NT2/D1 (cell line): Measurements from ENCODE around the gene CNTD1.

Source experiments
- DNase-seq: peaks from one replicate; pipeline ENCODE4 v3.0.0-alpha.2; 2011; ENCODE audit warnings: low read depth, low spot score
- H3K27me3 ChIP-seq: 2 replicates; pipeline ENCODE4 v1.6.0; 2011; ENCODE audit warnings: mild to moderate bottlenecking; ENCODE audit not compliant: insufficient read length, insufficient read depth
- H3K36me3 ChIP-seq: 2 replicates; pipeline ENCODE4 v1.6.1; 2011; ENCODE audit warnings: mild to moderate bottlenecking, low read length, mixed read lengths; ENCODE audit not compliant: insufficient read depth, insufficient read length
- H3K4me1 ChIP-seq: 2 replicates; pipeline ENCODE4 v1.5.1; 2011; ENCODE audit not compliant: insufficient read depth, insufficient read length
- H3K4me3 ChIP-seq: 2 replicates; pipeline ENCODE4 v1.5.1; 2011; ENCODE audit warnings: low read depth; ENCODE audit not compliant: insufficient read length
- H3K9ac ChIP-seq: 2 replicates; pipeline ENCODE4 v1.6.0; 2011; ENCODE audit warnings: low read depth; ENCODE audit not compliant: insufficient read length
- H3K9me3 ChIP-seq: 2 replicates; pipeline ENCODE4 v1.5.1; 2011; ENCODE audit warnings: mild to moderate bottlenecking, low read length; ENCODE audit not compliant: insufficient read depth
- SUZ12 ChIP-seq: IDR thresholded peaks from 2 replicates; pipeline ENCODE4 v1.6.1; 2011; ENCODE audit not compliant: insufficient read length, insufficient read depth; ENCODE audit errors: extremely low read depth
- YY1 ChIP-seq: IDR thresholded peaks from 2 replicates; pipeline ENCODE4 v1.6.1; 2011; ENCODE audit not compliant: insufficient read length, insufficient read depth
- ZNF274 ChIP-seq: IDR thresholded peaks from 2 replicates; pipeline ENCODE4 v1.6.1; 2011; ENCODE audit warnings: mild to moderate bottlenecking, low read depth, low read length

Gene CNTD1, protein sequence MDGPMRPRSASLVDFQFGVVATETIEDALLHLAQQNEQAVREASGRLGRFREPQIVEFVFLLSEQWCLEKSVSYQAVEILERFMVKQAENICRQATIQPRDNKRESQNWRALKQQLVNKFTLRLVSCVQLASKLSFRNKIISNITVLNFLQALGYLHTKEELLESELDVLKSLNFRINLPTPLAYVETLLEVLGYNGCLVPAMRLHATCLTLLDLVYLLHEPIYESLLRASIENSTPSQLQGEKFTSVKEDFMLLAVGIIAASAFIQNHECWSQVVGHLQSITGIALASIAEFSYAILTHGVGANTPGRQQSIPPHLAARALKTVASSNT

DNA sequence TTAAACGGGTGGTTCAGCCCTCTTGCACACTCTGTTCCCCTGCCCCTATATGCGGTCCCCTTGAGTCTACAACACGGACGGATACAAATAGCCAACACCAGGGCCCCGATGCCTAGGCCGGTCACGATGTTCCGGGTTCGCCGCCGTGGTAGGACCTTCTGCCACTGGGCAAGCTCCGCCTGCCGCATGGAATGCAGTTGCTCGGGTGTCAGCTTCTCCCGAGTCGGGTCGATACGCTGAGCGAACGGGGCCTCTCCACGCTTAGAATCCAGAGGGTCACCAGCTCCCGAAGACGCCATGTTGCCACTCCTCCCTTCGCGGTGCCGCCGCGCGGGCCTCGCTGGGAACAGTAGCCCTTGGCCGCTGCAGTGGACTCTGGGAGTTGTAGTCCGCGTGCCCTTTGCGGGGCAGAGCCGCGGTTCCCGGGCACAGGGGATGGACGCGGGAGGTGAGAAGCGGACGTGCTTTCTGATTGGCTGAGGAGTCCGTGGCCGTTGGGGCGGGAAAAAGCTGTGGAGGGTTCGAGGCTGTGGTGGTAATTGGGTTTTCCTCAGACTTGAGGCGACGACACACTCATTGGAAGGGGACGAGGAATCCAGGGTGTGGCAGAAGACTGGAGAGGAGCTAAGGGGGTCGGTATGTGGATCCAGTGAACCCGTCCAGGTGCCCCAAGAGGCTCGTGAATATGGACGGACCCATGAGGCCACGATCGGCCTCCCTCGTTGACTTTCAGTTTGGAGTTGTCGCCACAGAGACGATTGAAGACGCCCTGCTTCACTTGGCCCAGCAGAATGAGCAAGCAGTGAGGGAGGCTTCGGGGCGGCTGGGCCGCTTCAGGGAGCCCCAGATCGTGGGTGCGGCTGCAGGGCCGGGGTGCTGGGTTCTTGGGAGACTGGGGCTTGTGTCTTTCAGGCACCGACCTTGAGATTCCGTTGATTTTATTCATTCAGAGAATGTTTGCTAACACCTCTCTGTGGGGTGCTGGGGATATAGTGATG, at the start of gene CNTD1, which contains the start of gene COA3:
Gene CNTD1 (plus strand): TSS at position 479 of the 998 bp plus-strand sequence. CDS start 207 bp downstream, at position 686.
Gene COA3 (minus strand): TSS at position 322 of the 998 bp plus-strand sequence. CDS start 23 bp downstream, at position 299.
- TF ChIP-seq ZNF274 (no peak), YY1 (peak; percentile 83)
- H3K36me3 ChIP-seq: peaks cover 33% of the 10 kb centered on the region
- peak; percentile 81 for DNase-seq
- H3K4me3 ChIP-seq: peak within 1 kb of the TSS; percentile 94
- H3K4me1 ChIP-seq: peaks cover 2% of the 10 kb centered on the region
- H3K27me3 ChIP-seq: no peaks in the 10 kb centered on the region
- H3K9ac ChIP-seq: peak within 1 kb of the TSS; percentile 92
- H3K9me3 ChIP-seq: peaks cover 8% of the 10 kb centered on the region; the same call in 1 of the 2 replicates

DNA sequence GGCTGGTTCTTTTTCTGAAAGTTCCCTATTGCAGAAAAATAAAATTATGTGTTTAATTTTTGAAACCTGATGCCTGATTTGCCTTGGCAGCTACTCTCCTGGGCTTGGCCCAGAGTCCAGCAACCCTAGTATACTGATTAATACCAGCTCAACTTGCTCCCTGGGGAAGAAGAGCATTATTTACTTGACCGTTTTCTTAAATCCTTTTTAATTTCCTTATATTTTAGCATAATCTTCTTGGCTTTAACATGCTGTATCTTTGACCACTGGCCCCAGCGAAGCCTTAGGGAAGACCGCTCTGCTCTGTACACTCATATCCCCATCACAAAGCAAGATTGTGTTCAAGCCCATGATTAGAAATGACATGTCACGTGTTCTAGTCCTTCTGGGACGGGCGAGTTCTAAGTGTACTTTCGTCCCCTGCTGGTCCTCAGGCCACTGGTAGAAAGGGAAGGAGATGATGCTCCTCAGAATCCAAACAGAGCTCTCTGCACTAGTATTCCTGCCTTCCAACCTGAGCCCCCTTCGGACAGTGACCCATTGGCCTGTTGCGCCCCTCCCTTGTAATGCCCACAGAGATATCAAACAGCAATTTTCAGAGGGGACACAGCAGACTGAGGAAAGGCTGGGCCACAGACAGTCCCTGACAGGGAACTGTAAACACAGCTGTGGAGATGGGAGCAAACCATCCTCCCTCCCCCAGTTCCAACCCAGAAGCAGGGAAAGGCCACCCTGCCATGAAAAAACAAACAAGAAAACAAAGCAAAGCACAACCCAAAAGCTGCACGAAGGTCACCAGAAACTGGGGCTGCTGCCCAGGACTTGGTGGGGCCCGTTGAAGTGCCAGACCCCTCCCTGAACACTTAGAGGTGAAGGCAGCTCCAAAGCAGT, 49.5 kb upstream of the CNTD1 start:
- peaks cover 11% of the 10 kb centered on the region for H3K27me3 ChIP-seq
- no peak overlapping the region for H3K4me3 ChIP-seq
- peaks cover 5% of the 10 kb centered on the region for H3K4me1 ChIP-seq
- H3K9ac ChIP-seq: no peak overlapping the region
- no peak for DNase-seq
- no peak for TF ChIP-seq ZNF274
- TF ChIP-seq SUZ12: no peak
- TF ChIP-seq YY1: no peak
- H3K36me3 ChIP-seq: no peaks in the 10 kb centered on the region
- H3K9me3 ChIP-seq: peaks cover 12% of the 10 kb centered on the region

DNA sequence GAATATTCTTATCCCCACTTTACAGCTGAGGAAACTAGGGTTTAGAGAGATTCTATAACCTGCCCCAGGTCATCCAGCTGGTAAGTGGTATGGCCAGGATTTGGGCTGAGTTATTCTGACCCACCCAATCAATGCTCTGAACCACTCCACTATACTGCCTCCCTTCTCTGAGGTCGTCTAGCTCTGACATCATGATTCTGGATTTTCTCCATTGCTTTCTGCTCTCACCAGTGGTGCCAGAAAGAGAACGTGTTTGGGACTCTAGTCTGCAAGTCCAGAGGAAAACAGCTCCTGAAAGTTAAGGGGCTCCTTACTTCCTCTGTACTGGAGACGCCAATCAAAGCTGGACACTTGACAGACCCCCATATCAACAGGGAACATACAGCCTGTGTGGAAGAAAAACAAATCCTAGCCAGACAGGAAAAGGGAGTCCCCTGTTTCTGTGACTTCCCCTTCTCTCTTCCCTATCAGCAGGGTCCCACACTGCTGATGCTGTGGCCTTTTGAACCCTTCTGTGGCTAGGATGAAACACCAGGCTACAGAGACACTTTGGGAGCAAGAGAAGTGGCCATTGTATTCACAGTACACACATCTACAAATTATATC, 47.8 kb upstream of the CNTD1 start:
- H3K36me3 ChIP-seq: no peaks in the 10 kb centered on the region
- TF ChIP-seq ZNF274 (no peak), SUZ12 (no peak)
- H3K9me3 ChIP-seq: peaks cover 3% of the 10 kb centered on the region; the same call in 1 of the 2 replicates
- no peak overlapping the region for H3K9ac ChIP-seq
- H3K4me3 ChIP-seq: no peak overlapping the region
- DNase-seq: no peak
- peaks cover 5% of the 10 kb centered on the region for H3K4me1 ChIP-seq
- peaks cover 2% of the 10 kb centered on the region for H3K27me3 ChIP-seq

DNA sequence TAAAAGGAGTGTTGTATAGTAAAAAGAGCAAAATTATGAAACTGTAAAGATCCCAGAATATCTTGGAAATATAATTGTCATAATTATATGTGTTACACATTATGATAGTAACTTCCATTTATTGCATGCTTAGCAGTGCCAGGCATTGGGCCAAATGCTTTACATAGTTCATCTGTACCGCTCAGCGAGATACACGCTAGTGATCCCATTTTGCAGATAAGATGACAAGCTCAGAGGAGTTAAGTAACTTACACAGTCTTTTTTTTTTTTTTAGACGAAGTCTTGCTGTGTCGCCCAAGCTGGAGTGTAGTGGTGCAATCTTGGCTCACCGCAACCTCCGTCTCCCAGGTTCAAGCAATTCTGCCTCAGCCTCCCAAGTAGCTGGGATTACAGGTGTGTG, 47.0 kb upstream of the CNTD1 start:
- Histone ChIP-seq H3K36me3 (no peaks in the 10 kb centered on the region), H3K9me3 (no peaks in the 10 kb centered on the region), H3K4me1 (peaks cover 5% of the 10 kb centered on the region), H3K9ac (no peak overlapping the region), H3K4me3 (no peak overlapping the region), H3K27me3 (no peaks in the 10 kb centered on the region)
- TF ChIP-seq ZNF274 (no peak), YY1 (no peak), SUZ12 (no peak)
- no peak for DNase-seq

DNA sequence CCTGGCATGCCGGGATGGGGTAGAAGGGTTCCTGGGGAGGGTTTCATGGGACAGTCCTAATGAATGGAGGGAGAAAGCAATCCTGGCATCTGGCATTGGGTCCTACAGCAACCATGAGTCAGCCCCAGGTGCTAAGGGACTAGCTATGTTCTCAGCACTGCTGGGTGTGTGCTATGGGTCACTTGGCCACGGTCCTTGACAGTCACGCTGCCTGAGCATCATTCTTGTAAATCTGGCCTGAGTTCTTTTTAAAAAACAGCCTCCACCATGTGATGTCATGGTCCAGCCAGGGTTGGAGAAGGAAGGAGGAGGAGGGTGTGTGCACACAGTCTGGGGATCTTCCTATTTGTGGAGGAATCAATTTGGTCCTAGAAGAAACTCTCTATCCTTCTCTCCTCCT, 43.9 kb upstream of the CNTD1 start:
- DNase-seq: no peak
- Histone ChIP-seq H3K27me3 (peaks cover 5% of the 10 kb centered on the region), H3K4me1 (no peaks in the 10 kb centered on the region), H3K9ac (no peak overlapping the region), H3K36me3 (no peaks in the 10 kb centered on the region), H3K4me3 (no peak overlapping the region), H3K9me3 (no peaks in the 10 kb centered on the region)
- TF ChIP-seq ZNF274 (no peak), YY1 (no peak), SUZ12 (no peak)

DNA sequence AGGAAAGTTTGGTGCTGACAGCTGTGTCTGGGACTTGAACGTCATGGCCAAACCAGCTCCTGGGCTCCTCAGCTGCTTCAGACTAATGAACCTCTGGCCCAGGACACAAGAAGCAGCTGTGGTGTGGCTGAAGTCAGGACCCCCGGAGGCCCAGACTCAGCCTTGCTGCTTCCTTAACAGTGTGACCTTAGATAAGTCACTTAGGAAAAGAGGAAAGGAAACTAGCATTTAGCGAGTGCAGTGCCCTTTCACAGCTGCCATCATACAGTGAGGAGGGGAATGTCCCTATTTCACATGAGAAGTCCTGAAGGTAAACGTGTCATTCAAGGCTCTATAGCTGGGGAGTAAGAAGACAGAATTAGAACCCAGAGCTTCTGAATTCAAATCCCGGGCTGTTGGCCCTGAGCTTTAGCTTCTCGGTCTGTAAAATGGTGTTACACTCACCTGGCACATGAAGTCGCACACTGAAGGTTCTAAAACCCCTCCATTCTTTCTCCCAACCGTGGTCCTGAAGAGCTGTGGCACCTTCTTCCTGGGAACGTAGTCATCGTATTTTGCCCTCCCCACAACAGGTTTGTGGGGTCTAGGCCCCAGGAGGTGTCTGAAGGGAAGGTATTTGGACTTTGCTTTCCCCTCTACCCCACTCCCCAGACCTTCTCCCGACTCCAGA, 38.5 kb upstream of the CNTD1 start:
- Histone ChIP-seq H3K27me3 (peaks cover 29% of the 10 kb centered on the region), H3K4me3 (peak overlapping the region; percentile 45), H3K9me3 (no peaks in the 10 kb centered on the region), H3K4me1 (peaks cover 12% of the 10 kb centered on the region), H3K9ac (peak overlapping the region; percentile 78), H3K36me3 (no peaks in the 10 kb centered on the region)
- no peak for DNase-seq
- no peak for TF ChIP-seq SUZ12
- no peak for TF ChIP-seq YY1
- no peak for TF ChIP-seq ZNF274
